Ramos (cell line): ENCODE measurements around the gene AGT.

Experiments used
- in situ Hi-C: fragments of 300-500 bp; cut with MboI; formaldehyde crosslinking; loops from one replicate; pipeline ENCODE4 v1.14.3; 2022; ENCODE audit warnings: low sequenced_read_pairs; ENCODE audit not compliant: unreplicated experiment

AGT gene

DNA sequence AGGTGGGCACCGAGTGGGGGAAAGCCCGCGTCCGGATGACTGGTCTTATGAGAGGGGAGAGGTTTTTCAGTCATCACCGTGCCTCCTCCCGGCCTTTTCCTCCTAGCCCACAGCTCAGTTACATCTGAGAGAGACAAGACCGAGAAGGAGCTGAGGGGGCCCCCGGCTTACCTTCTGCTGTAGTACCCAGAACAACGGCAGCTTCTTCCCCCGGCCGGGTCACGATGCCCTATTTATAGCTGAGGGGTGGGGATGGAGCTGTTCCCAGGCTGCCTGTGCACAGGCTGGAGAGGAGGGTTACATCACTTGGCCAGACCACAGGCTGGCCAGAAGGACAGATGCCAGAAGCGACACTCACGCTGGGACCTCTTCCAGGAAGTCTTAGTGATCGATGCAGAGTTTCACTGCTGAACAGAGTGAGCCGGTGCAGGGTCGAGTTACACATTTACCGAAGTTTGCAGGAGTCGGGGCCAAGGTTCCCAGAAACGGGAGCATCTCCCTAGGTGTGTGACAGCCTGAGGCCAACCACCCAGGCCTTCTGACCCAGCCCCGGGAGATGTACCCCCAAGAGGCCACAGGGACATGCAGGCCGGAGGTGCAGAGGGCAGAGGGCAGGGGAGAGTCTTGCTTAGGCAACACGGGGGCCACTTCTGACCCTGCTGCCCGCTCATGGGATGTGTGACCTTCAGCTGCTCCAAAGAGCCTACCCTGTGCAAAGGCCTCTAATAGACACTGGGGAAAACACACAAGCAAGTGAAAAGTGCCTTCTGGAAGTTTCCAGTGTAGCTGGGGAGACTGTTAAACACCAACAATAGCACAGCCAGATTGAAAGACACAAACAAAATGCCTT, at the start of gene AGT:
Gene AGT, minus strand, starts transcription at position 208 of the 850 bp plus-strand sequence. CDS start 3,299 bp downstream, outside the sequence.
- in situ Hi-C loops = no loop called here

DNA sequence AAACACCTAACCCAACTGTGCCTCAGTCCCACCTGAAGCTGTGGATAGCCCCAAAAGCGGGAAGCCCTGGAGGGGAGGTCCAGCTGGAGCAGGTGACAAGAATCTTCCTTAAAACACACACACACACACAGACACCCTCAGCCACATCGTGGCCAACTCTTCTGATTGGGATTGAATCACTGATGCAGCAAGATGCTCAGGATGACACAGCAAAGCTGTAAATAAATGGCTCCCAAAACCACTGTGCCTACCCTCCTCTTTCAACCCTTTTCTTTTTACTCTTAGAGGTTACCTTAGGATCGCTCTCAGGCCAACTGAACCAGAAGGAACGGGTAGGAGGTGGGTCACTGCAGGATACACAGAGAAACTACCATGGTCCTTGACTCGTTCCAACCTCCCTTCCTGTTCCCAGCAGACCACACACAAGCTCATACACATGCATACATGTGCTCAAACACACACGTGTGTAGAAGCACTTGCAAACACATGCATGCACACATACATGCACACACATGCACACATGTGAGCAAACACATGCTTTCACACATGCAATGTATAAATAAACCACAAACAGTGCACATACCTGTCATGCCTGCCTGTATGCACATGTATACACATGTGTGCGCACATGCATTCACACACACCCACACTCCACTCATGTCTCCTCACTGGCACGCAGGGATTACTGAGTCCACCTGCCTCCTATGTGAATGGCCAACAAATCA, 47.7 kb upstream of the AGT start:
- in situ Hi-C loops = no loop called here

DNA sequence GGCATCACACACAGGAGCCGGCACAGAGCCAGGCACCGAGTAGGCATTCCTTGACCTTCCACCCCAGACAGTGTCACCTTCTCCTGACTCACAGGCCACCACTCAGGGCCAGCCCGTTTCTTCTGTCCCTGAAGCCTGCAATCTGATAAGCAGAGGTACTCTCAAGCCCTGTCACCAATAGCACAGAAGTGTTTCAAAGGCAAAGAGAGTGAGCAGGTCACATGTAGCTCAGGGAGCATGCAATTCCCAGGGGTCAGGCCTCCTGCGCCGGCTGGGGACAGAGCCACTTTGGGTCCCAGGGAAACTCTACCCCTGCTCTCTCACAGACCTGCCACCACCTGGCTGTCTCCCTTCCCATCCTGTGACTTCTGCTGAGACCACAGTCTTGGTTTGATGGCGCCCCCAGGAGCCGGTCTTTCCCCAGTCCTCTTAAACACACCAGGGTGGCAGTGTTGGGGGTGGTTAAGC, 46.5 kb upstream of the AGT start:
- in situ Hi-C loops = no loop called here

DNA sequence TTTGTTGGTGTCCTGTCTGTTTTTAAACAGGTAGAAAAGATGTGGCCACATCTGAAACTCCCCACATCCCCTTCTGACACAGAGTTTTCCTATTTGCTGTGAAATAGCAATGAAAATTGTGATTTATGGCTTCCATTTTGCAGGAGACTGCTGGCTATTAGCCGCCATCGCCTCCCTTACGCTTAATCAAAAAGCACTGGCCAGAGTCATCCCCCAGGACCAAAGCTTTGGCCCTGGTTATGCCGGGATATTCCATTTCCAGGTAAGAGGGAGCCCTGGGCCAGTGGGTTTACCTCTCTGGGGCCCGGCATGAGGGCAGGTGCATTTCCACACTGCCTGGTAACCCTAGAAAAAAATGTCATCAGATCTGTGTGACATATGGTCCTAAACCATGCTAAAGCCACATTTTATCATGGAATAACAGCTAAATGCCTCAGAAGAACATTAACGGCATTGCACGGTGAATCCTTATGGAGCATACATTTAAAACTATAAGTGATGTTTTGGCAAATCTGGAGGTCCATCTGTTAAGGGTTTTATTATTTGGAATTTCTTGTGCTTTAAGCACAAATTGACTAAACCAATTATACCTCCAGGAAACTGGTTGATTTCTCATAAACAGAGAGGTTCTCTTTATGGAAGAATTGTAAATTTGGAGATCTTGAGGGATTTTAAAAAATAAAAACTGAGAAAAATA, 45.6 kb upstream of the AGT start:
- in situ Hi-C loops = no loop called here

- in situ Hi-C loops = no loop called here
These were observed 44.9 kb upstream of the AGT start for GRCh38 chr1:230758709-230759368.

DNA sequence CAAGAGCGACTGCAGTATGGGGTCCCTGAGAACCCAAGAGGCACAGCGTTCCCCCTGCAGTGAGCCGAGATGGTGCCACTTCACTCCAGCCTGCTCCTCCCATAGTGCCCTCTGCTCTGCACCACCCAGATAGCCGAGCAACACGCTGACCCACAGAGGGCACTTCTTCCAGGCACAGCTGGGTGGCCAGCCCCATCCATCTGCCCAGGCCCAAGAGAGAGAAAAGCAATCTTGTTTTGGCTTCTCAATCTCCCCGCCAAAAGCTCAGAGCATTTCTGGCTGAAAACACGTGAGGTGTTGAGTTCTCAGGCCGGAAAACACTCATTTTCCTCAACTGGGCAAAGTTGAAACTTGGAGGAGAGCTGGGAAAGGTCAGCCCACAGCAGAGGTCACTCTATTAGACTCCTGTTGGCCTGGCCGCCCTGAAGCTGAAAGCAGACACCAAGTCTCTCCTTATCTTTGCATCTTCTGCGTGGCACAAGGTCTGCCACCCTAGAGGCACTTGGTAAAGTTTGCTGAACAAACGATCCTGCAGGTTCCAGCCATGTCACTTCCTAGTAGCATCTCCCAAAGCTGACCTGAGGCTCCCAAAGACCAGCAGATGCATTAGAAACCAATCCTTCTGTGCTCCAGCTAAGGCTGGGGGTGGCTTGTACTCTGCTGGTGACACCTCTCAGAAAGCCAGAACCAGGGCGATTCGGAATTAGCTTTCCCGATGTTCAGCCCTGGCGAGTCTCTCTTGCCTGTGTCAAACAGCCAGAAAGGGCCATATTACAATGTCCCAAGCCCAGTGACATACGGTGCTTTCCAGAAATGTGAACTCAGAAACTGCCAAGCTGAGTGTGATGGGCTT, 44.2 kb upstream of the AGT start:
- in situ Hi-C loops = no loop called here

DNA sequence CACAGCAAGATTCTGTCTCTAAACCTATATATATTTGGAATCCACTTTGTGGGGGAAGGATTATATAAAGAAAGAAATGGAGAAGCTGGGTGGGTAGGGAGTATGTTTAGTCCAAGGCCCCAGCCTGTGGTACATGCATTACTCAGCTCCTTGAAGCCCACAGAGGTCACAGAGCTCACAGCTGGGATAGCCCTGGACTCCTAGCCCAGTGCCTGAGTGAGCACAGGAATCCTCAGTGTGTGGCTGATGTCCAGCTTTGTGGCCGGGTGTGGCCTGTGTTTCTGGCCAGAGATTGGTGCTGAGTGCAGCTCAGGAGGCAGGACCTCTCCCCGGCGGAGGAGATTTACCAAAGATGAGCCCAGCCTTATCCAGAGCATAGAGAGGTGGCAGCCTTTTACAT, 40.9 kb upstream of the AGT start:
- in situ Hi-C loops = no loop called here

DNA sequence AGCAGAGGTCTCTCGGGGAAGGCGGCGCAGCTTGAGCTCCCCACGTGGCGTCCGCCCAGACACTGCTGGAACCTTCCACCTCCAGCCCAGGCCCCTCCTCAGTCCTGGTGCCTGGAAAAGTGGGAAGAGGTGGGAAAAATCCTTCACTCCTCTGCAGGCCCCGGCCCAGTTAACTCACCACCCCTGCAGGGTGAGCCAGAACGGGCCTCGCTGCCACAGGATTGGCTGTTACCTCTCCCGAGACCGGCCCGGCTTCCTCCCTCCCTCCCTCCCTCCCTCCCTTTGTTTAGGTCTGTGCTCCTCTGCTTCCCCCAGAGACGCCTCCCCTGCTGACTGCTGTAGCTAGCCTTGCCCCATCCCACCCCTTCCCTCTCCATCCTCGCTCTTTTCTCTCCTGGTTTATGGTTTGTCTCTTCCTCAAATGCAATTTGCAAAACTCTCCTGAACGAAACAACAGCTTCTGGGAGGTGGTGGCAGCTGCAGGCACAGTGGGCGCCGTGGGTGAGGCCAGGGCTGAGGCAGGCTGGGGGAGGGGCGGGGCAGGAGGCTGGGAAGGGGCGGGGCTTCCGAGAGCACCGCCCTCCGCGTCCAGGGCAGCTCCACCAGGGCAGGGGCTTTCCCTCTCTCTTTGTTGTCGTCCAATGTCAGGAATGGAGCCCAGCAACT, 39.8 kb upstream of the AGT start:
- in situ Hi-C loops = no loop called here

DNA sequence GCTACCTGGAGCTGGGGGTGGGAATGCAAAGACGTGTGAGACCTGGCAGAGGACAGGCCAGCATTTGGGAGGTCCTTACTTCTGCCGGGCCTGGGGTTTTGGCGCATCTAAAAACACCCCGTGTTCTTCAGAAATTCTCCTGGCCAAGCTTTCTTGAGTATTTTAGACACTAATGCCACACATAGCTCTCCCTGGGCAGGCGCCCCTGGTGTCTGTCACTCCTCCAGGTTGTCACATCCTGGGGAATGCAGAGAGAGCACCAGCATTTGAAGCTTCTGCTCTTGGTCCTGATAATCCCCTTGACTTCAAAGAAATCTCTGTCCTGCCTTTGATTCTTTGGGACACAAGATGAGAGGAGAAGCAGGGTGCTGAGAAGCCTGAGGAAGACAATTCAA, 39.3 kb upstream of the AGT start:
- in situ Hi-C loops = no loop called here

- in situ Hi-C loops = no loop called here
These were observed 38.5 kb upstream of the AGT start for GRCh38 chr1:230752407-230752806.

DNA sequence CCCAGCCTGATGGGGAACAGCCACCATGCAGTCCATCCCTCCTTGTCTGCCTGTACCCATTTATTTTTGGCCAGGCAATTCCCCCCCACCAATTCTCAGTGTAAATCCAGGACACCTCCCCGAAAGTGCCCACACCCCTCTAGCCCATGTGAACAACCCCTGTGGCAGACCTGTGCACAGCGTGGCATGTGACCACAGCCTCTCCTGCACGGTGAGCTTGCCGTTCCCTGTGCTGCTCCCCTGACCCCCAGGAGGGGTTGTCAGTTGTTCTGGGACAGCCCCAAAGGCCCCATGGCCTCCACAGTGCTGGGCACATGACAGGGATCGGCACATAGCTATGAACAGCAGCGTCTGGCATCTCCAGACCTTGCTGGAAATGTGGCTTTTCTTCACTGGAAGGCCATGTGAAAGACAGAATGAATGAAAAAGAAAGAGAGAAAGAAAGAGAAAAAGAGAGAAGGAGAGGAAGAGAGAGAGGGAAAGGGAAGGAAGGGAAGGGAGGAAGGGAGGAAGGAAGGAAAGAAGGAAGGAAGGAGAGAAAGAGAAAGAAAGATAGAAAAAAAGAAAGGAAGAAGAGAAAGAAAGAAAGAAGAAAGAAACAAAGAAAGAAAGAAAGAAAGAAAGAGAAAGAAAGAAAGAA, 37.2 kb upstream of the AGT start:
- in situ Hi-C loops = no loop called here

- in situ Hi-C loops = no loop called here
These were observed 36.7 kb upstream of the AGT start for GRCh38 chr1:230750576-230750975.

DNA sequence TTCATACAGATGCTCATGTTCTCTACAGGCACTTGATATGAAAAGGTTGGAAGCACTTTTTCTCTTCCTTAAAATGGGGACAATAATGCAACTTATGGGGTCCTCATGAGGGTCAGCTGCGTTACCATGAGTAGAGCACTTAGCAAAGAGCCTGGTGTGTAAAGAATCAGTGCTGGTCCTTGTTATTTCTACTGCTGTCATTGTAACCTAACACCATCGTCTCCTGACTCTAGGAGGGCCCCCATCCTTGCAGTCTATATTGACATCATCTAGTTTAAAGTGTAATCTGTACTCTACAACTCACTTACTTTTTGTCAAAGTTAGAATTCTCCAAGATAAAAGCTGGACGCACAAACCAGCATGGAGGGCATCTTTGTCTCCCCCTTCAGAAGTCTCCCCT, 35.7 kb upstream of the AGT start:
- in situ Hi-C loops = no loop called here

GRCh38 chr1:230749150-230749549, 35.2 kb upstream of the AGT start:
- in situ Hi-C loops = no loop called here

- in situ Hi-C loops = no loop called here
These were observed 34.2 kb upstream of the AGT start for GRCh38 chr1:230747890-230748800.

DNA sequence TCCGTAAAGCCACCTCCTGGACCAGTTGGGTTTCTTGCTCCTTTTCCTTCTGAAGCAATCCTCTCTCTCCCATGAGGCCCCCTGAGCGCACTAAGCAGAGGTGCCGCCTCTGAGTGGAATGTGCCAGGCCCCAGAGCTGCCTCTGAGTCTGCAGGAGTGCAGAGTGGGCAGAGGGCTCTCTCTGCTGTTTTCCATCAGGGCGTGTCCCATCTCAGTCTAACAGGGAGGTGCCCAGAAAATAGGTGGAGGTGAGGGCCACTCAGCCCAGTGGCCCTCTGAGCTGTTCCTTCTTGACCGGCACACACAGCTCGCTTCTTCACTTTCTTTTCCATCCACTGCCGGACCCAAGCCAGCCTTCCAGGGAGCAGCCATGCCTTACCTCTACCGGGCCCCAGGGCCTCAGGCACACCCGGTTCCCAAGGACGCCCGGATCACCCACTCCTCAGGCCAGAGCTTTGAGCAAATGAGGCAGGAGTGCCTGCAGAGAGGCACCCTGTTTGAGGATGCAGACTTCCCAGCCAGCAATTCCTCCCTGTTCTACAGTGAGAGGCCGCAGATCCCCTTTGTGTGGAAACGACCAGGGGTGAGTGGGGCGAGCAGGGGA, 33.3 kb upstream of the AGT start, which contains the start of gene CAPN9:
Gene CAPN9, plus strand, starts transcription at position 262 of the 604 bp plus-strand sequence. Its CDS starts 109 bp downstream, at position 371.
- in situ Hi-C loops = no loop called here

DNA sequence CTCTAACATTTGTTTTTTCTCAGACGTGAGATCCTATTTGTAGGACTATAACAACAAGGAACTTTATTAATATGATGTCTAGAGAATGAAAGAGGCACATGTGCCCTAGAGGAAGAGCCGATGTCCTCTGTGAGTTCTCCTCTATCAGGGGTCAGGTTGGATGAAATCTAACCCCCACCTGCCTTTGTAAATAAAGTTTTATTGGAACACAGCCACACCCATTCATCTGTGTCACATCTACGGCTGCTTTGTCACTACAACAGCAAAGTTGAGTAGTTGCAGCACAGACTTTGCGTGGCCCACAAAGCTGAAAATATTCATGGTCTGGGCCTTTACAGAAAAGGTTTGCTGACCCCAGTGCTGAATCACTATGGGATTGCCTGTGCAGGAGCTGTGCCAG, 32.7 kb upstream of the AGT start:
- in situ Hi-C loops = no loop called here
